22Rv1 (cell line): ENCODE measurements around the gene BDKRB1.

ENCODE experiments used
- ZFX ChIP-seq: fragments of 450-650 bp; IDR thresholded peaks from 2 replicates; pipeline ENCODE4 v1.6.1; 2017; ENCODE audit warnings: antibody characterized with exemption, borderline replicate concordance
- TF ChIP-seq, protein P1 (sequence below): fragments of 450-650 bp; IDR thresholded peaks from 2 replicates; pipeline ENCODE4 v1.5.1; 2017; ENCODE audit warnings: mild to moderate bottlenecking

DNA sequence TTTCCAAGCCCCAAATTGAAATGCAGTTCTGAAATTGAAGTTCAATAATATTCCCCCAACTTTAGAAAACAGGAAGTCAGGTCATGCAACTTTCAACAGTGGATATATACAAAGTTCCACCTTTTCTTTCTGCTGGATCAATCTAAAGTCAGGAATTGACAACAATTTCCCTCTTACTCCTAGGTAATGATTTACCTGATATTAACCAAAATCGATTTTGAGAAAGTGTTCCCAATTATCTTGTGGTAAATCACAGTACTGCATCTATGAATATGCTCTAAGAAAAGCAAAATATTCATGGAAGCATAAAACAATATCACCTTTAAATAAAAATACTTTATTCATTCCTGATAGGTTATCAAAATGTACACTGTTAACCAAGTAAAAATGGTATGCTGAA, 28.4 kb downstream of the BDKRB1 start:
- TF ChIP-seq, protein P1, sequence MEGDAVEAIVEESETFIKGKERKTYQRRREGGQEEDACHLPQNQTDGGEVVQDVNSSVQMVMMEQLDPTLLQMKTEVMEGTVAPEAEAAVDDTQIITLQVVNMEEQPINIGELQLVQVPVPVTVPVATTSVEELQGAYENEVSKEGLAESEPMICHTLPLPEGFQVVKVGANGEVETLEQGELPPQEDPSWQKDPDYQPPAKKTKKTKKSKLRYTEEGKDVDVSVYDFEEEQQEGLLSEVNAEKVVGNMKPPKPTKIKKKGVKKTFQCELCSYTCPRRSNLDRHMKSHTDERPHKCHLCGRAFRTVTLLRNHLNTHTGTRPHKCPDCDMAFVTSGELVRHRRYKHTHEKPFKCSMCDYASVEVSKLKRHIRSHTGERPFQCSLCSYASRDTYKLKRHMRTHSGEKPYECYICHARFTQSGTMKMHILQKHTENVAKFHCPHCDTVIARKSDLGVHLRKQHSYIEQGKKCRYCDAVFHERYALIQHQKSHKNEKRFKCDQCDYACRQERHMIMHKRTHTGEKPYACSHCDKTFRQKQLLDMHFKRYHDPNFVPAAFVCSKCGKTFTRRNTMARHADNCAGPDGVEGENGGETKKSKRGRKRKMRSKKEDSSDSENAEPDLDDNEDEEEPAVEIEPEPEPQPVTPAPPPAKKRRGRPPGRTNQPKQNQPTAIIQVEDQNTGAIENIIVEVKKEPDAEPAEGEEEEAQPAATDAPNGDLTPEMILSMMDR = no peak
- no peak for TF ChIP-seq ZFX
